Parathyroid adenoma (tissue), 2 donors: ENCODE data around the gene CLEC2B.

ENCODE experiments used
- H2AFZ ChIP-seq: fragments of 300-600 bp; sonication (generic); one replicate; pipeline ENCODE4 v1.7.0; 2017; ENCODE audit warnings: antibody characterized with exemption, mild to moderate bottlenecking
- H3K27ac ChIP-seq: fragments of 300-600 bp; sonication (generic); one replicate; pipeline ENCODE4 v1.7.0; 2017
- H3K27me3 ChIP-seq: fragments of 300-600 bp; sonication (generic); one replicate; pipeline ENCODE4 v1.7.0; 2017; ENCODE audit warnings: low read length; ENCODE audit not compliant: control insufficient read depth, insufficient read depth
- H3K36me3 ChIP-seq: fragments of 300-600 bp; sonication (generic); one replicate; pipeline ENCODE4 v1.7.0; 2017; ENCODE audit warnings: low read length; ENCODE audit not compliant: control insufficient read depth, insufficient read depth
- H3K4me1 ChIP-seq: fragments of 300-600 bp; sonication (generic); one replicate; pipeline ENCODE4 v1.7.0; 2017; ENCODE audit warnings: control low read depth
- H3K4me2 ChIP-seq: fragments of 300-600 bp; sonication (generic); one replicate; pipeline ENCODE4 v1.7.0; 2017; ENCODE audit warnings: low read length
- H3K4me3 ChIP-seq: fragments of 300-600 bp; sonication (generic); one replicate; pipeline ENCODE4 v1.7.0; 2017; ENCODE audit warnings: low read depth, low read length
- H3K79me2 ChIP-seq: fragments of 300-600 bp; sonication (generic); one replicate; pipeline ENCODE4 v1.7.0; 2017; ENCODE audit warnings: control low read depth
- H3K9ac ChIP-seq: fragments of 300-600 bp; sonication (generic); one replicate; pipeline ENCODE4 v1.7.0; 2017; ENCODE audit warnings: mild to moderate bottlenecking
- H3K9me3 ChIP-seq: fragments of 300-600 bp; sonication (generic); one replicate; pipeline ENCODE4 v1.7.0; 2017; ENCODE audit warnings: low read length; ENCODE audit not compliant: control insufficient read depth
- CTCF ChIP-seq: fragments of 300-600 bp; sonication (generic); IDR thresholded peaks from one replicate; pipeline ENCODE4 v1.7.0; 2017; ENCODE audit warnings: antibody characterized with exemption, mild to moderate bottlenecking
- donor health status: primary hyperparathyroidism.

The CLEC2B gene

GRCh38 chr12:9813821-9814798, 55.0 kb downstream of the CLEC2B start:
- H3K4me2 ChIP-seq = no peak overlapping the region
- H3K79me2 ChIP-seq = no peaks in the 10 kb centered on the region
- H3K27ac ChIP-seq = no peak overlapping the region
- no peak overlapping the region for H3K4me3 ChIP-seq
- no peaks in the 10 kb centered on the region for H3K4me1 ChIP-seq
- no peak overlapping the region for H3K9ac ChIP-seq
- H3K27me3 ChIP-seq = no peaks in the 10 kb centered on the region
- no peak overlapping the region for H2AFZ ChIP-seq
- no peaks in the 10 kb centered on the region for H3K9me3 ChIP-seq
- no peaks in the 10 kb centered on the region for H3K36me3 ChIP-seq
- peak; percentile 41 for TF ChIP-seq CTCF

GRCh38 chr12:9811621-9812020, 57.5 kb downstream of the CLEC2B start:
- Histone ChIP-seq H3K9ac (no peak overlapping the region), H3K79me2 (no peaks in the 10 kb centered on the region), H3K4me3 (no peak overlapping the region), H3K9me3 (no peaks in the 10 kb centered on the region), H3K4me1 (no peaks in the 10 kb centered on the region), H3K4me2 (no peak overlapping the region), H2AFZ (no peak overlapping the region), H3K27me3 (no peaks in the 10 kb centered on the region), H3K36me3 (no peaks in the 10 kb centered on the region), H3K27ac (no peak overlapping the region)
- no peak for TF ChIP-seq CTCF

- H3K9me3 ChIP-seq = no peaks in the 10 kb centered on the region
- no peaks in the 10 kb centered on the region for H3K4me1 ChIP-seq
- H3K36me3 ChIP-seq = no peaks in the 10 kb centered on the region
- H3K27me3 ChIP-seq = no peaks in the 10 kb centered on the region
- H3K4me3 ChIP-seq = no peak overlapping the region
- H2AFZ ChIP-seq = no peak overlapping the region
- no peak overlapping the region for H3K4me2 ChIP-seq
- no peak for TF ChIP-seq CTCF
- H3K9ac ChIP-seq = no peak overlapping the region
- no peaks in the 10 kb centered on the region for H3K79me2 ChIP-seq
- no peak overlapping the region for H3K27ac ChIP-seq
These were observed 58.5 kb downstream of the CLEC2B start for GRCh38 chr12:9810671-9811070.

GRCh38 chr12:9809866-9810265, 59.3 kb downstream of the CLEC2B start:
- TF ChIP-seq CTCF = no peak
- Histone ChIP-seq H3K9me3 (no peaks in the 10 kb centered on the region), H3K27ac (no peak overlapping the region), H3K9ac (no peak overlapping the region), H3K4me3 (no peak overlapping the region), H3K27me3 (no peaks in the 10 kb centered on the region), H2AFZ (no peak overlapping the region), H3K36me3 (no peaks in the 10 kb centered on the region), H3K4me2 (no peak overlapping the region), H3K79me2 (no peaks in the 10 kb centered on the region), H3K4me1 (no peaks in the 10 kb centered on the region)

- no peaks in the 10 kb centered on the region for H3K4me1 ChIP-seq
- no peak for TF ChIP-seq CTCF
These were observed 59.8 kb downstream of the CLEC2B start for GRCh38 chr12:9809338-9809737.

More at GRCh38 chr12:9809338-9809737, 59.8 kb downstream of the CLEC2B start:
- Histone ChIP-seq H3K9ac (no peak overlapping the region), H3K27me3 (no peaks in the 10 kb centered on the region), H3K4me3 (no peak overlapping the region), H3K36me3 (no peaks in the 10 kb centered on the region), H2AFZ (no peak overlapping the region), H3K79me2 (no peaks in the 10 kb centered on the region), H3K27ac (no peak overlapping the region), H3K4me2 (no peak overlapping the region), H3K9me3 (no peaks in the 10 kb centered on the region)
